Activated T-helper 2 cell treated with anti-CD3 and anti-CD28 coated beads, Interferon-gamma antibody, Interleukin-2, Interleukin-4, amounts not matched to agents 10 μg/mL and 5 μg/mL and 100 μg/mL, durations not matched to agents 14 hours and 24 hours and 36 hours (primary cell): ENCODE results near the gene BTNL3. TPM values are rescaled to one million over a fixed set of nuclear protein-coding genes. Genes with fewer than 3 reads are reported as not detected.

ENCODE experiments used
- DNase-seq: peaks from one replicate; pipeline ENCODE4 v3.0.0; 2021; ENCODE audit warnings: low spot score
- H3K27ac Mint-ChIP-seq: one replicate; pipeline ENCODE4 v1.8.0; 2021; ENCODE audit warnings: mixed read lengths
- H3K27me3 Mint-ChIP-seq: one replicate; pipeline ENCODE4 v1.8.0; 2021; ENCODE audit warnings: low read depth, mixed read lengths
- H3K36me3 Mint-ChIP-seq: one replicate; pipeline ENCODE4 v1.8.0; 2021; ENCODE audit warnings: low read depth, mixed read lengths
- H3K4me1 Mint-ChIP-seq: one replicate; pipeline ENCODE4 v1.8.0; 2021; ENCODE audit warnings: low read depth, mixed read lengths
- H3K4me3 Mint-ChIP-seq: one replicate; pipeline ENCODE4 v1.8.0; 2021; ENCODE audit warnings: low read depth, mild to moderate bottlenecking, moderate library complexity, mixed read lengths
- H3K9me3 Mint-ChIP-seq: one replicate; pipeline ENCODE4 v1.8.0; 2021; ENCODE audit warnings: mixed read lengths
- intact Hi-C: fragments of 100-400 bp; cut with micrococcal nuclease; formaldehyde crosslinking; loops from one replicate; pipeline ENCODE4 v1.15.1; 2023
- total RNA-seq: library from RNA; stranded (reverse); gene quantifications from 2 replicates; pipeline ENCODE4 v1.2.3, GENCODE V29; 2022

The BTNL3 gene
- total RNA-seq, 1 donor from 2014 or later, result not detected

- H3K4me1 Mint-ChIP-seq, result no peaks in the 10 kb centered on the region
- intact Hi-C loops, result no loop called here
- no peak overlapping the region for H3K27ac Mint-ChIP-seq
- no peak overlapping the region for H3K4me3 Mint-ChIP-seq
- no peaks in the 10 kb centered on the region for H3K36me3 Mint-ChIP-seq
- H3K9me3 Mint-ChIP-seq, result no peaks in the 10 kb centered on the region
- peaks cover 2% of the 10 kb centered on the region for H3K27me3 Mint-ChIP-seq
- DNase-seq, result no peak
These were observed 43.1 kb downstream of the BTNL3 start for GRCh38 chr5:181031716-181032115.

- Mint-ChIP-seq H3K4me3 (no peak overlapping the region), H3K36me3 (no peaks in the 10 kb centered on the region), H3K27ac (no peak overlapping the region), H3K4me1 (no peaks in the 10 kb centered on the region), H3K9me3 (no peaks in the 10 kb centered on the region), H3K27me3 (peaks cover 3% of the 10 kb centered on the region)
- no peak for DNase-seq
- intact Hi-C loops, result no loop called here
These were observed 47.6 kb downstream of the BTNL3 start for GRCh38 chr5:181035991-181036815.

GRCh38 chr5:181036816-181037364, 48.2 kb downstream of the BTNL3 start:
- no peaks in the 10 kb centered on the region for H3K4me1 Mint-ChIP-seq

GRCh38 chr5:181037365-181037861, 48.8 kb downstream of the BTNL3 start:
- no peak for DNase-seq
- no peaks in the 10 kb centered on the region for H3K9me3 Mint-ChIP-seq
- intact Hi-C loops, result no loop called here
- H3K27me3 Mint-ChIP-seq, result peaks cover 8% of the 10 kb centered on the region
- H3K27ac Mint-ChIP-seq, result no peak overlapping the region
- no peaks in the 10 kb centered on the region for H3K36me3 Mint-ChIP-seq
- H3K4me3 Mint-ChIP-seq, result no peak overlapping the region
- no peaks in the 10 kb centered on the region for H3K4me1 Mint-ChIP-seq

More at GRCh38 chr5:181036816-181037364, 48.2 kb downstream of the BTNL3 start:
- Mint-ChIP-seq H3K4me3 (no peak overlapping the region), H3K27me3 (peaks cover 5% of the 10 kb centered on the region), H3K27ac (no peak overlapping the region), H3K9me3 (no peaks in the 10 kb centered on the region), H3K36me3 (no peaks in the 10 kb centered on the region)
- intact Hi-C loops, result no loop called here
- no peak for DNase-seq

- H3K36me3 Mint-ChIP-seq, result no peaks in the 10 kb centered on the region
- H3K9me3 Mint-ChIP-seq, result no peaks in the 10 kb centered on the region
- H3K4me1 Mint-ChIP-seq, result no peaks in the 10 kb centered on the region
- no peak overlapping the region for H3K4me3 Mint-ChIP-seq
- H3K27me3 Mint-ChIP-seq, result peaks cover 11% of the 10 kb centered on the region
- no peak for DNase-seq
- intact Hi-C loops, result no loop called here
- no peak overlapping the region for H3K27ac Mint-ChIP-seq
These were observed 50.8 kb downstream of the BTNL3 start for GRCh38 chr5:181039471-181039870.

- DNase-seq, result no peak
- Mint-ChIP-seq H3K36me3 (no peaks in the 10 kb centered on the region), H3K4me1 (no peaks in the 10 kb centered on the region), H3K4me3 (no peak within 1 kb of the TSS), H3K27ac (no peak within 1 kb of the TSS), H3K27me3 (peaks cover 11% of the 10 kb centered on the region), H3K9me3 (no peaks in the 10 kb centered on the region)
- intact Hi-C loops, result no loop called here
These were observed 51.4 kb downstream of the BTNL3 start, which contains the start of gene BTNL9 for GRCh38 chr5:181039931-181040630. Gene BTNL9, plus strand, starts transcription at chr5:181040266. Its CDS starts 5,224 bp downstream, at chr5:181045490.

GRCh38 chr5:181040631-181040945, 51.9 kb downstream of the BTNL3 start:
- Mint-ChIP-seq H3K4me3 (no peak overlapping the region), H3K36me3 (no peaks in the 10 kb centered on the region), H3K9me3 (no peaks in the 10 kb centered on the region), H3K27me3 (peaks cover 11% of the 10 kb centered on the region), H3K27ac (no peak overlapping the region), H3K4me1 (no peaks in the 10 kb centered on the region)
- intact Hi-C loops, result no loop called here
- no peak for DNase-seq

- Mint-ChIP-seq H3K9me3 (no peaks in the 10 kb centered on the region), H3K36me3 (no peaks in the 10 kb centered on the region), H3K27me3 (peaks cover 11% of the 10 kb centered on the region), H3K4me3 (no peak overlapping the region), H3K4me1 (no peaks in the 10 kb centered on the region), H3K27ac (no peak overlapping the region)
- no peak for DNase-seq
- intact Hi-C loops, result no loop called here
These were observed 52.4 kb downstream of the BTNL3 start for GRCh38 chr5:181041043-181041442.

- H3K36me3 Mint-ChIP-seq, result no peaks in the 10 kb centered on the region
- H3K27ac Mint-ChIP-seq, result no peak overlapping the region
- DNase-seq, result peak; percentile 2
- no peak overlapping the region for H3K4me3 Mint-ChIP-seq
- intact Hi-C loops, result no loop called here
- H3K27me3 Mint-ChIP-seq, result peaks cover 11% of the 10 kb centered on the region
- H3K9me3 Mint-ChIP-seq, result no peaks in the 10 kb centered on the region
- no peaks in the 10 kb centered on the region for H3K4me1 Mint-ChIP-seq
These were observed 53.5 kb downstream of the BTNL3 start for GRCh38 chr5:181042036-181042713.

GRCh38 chr5:181042722-181043121, 54.1 kb downstream of the BTNL3 start:
- H3K4me1 Mint-ChIP-seq, result no peaks in the 10 kb centered on the region
- H3K27me3 Mint-ChIP-seq, result peaks cover 11% of the 10 kb centered on the region
- intact Hi-C loops, result no loop called here
- H3K27ac Mint-ChIP-seq, result no peak overlapping the region
- H3K36me3 Mint-ChIP-seq, result no peaks in the 10 kb centered on the region
- H3K9me3 Mint-ChIP-seq, result no peaks in the 10 kb centered on the region
- H3K4me3 Mint-ChIP-seq, result no peak overlapping the region
- DNase-seq, result peak; percentile 6

GRCh38 chr5:181043285-181044092, 54.8 kb downstream of the BTNL3 start:
- Mint-ChIP-seq H3K4me3 (no peak overlapping the region), H3K9me3 (no peaks in the 10 kb centered on the region), H3K36me3 (no peaks in the 10 kb centered on the region), H3K27me3 (peaks cover 11% of the 10 kb centered on the region), H3K4me1 (no peaks in the 10 kb centered on the region), H3K27ac (no peak overlapping the region)
- intact Hi-C loops, result no loop called here
- peak; percentile 6 for DNase-seq

- intact Hi-C loops, result no loop called here
- Mint-ChIP-seq H3K27ac (no peak overlapping the region), H3K27me3 (peaks cover 13% of the 10 kb centered on the region), H3K36me3 (no peaks in the 10 kb centered on the region), H3K4me3 (no peak overlapping the region), H3K9me3 (no peaks in the 10 kb centered on the region), H3K4me1 (no peaks in the 10 kb centered on the region)
- DNase-seq, result peak; percentile 6
These were observed 55.5 kb downstream of the BTNL3 start for GRCh38 chr5:181044093-181044599.
